Neural cell (in vitro differentiated cells): ENCODE data around the gene RAB6D. TPM values are rescaled to one million over a fixed set of nuclear protein-coding genes. Genes with fewer than 3 reads are reported as not detected.
"Not testable (repeated sequence)": the region's sequence is repeated elsewhere in the genome, so short reads cannot be mapped to it uniquely, and the experiment has no call there.

Source experiments
- H2AFZ ChIP-seq: fragments of 200-600, 300-800 bp; sonication (generic), shearing (Covaris generic); 2 replicates; pipeline ENCODE4 v1.6.0; 2014; ENCODE audit warnings: low read depth, mild to moderate bottlenecking, antibody characterized with exemption, low read length, moderate library complexity
- H3F3A ChIP-seq: fragments of 200-600 bp; shearing (Covaris generic); 2 replicates; pipeline ENCODE4 v1.6.1; 2016; ENCODE audit warnings: mild to moderate bottlenecking, moderate library complexity, mixed read lengths, antibody characterized with exemption, low read length; ENCODE audit not compliant: insufficient read depth, poor library complexity, severe bottlenecking
- H3K27ac ChIP-seq: fragments of 200-600, 300-800 bp; sonication (generic), shearing (Covaris generic); 2 replicates; pipeline ENCODE4 v1.5.1; 2014; ENCODE audit warnings: mild to moderate bottlenecking, low read length, moderate library complexity
- H3K27me3 ChIP-seq: fragments of 300-800, 200-600 bp; sonication (generic), shearing (Covaris generic); 2 replicates; pipeline ENCODE4 v1.6.0; 2014; ENCODE audit warnings: mild to moderate bottlenecking, low read depth, low read length, moderate library complexity; ENCODE audit not compliant: insufficient read depth
- H3K36me3 ChIP-seq: fragments of 300-800, 200-600 bp; sonication (generic), shearing (Covaris generic); 2 replicates; pipeline ENCODE4 v1.5.1; 2014; ENCODE audit warnings: mild to moderate bottlenecking, antibody characterized with exemption, low read length, moderate library complexity; ENCODE audit not compliant: insufficient read depth
- H3K4me2 ChIP-seq: fragments of 300-800, 200-600 bp; sonication (generic), shearing (Covaris generic); 2 replicates; pipeline ENCODE4 v1.6.0; 2014; ENCODE audit warnings: mild to moderate bottlenecking, low read length
- H3K4me3 ChIP-seq: fragments of 300-800, 200-600 bp; sonication (generic), shearing (Covaris generic); 2 replicates; pipeline ENCODE4 v1.5.1; 2014; ENCODE audit warnings: mild to moderate bottlenecking, low read length, moderate library complexity
- H3K79me2 ChIP-seq: fragments of 200-600 bp; shearing (Covaris generic); replicated peaks from 2 replicates; pipeline ENCODE4 v1.6.0; 2014; ENCODE audit warnings: mild to moderate bottlenecking, low read length, moderate library complexity; ENCODE audit not compliant: insufficient read depth
- H3K9ac ChIP-seq: fragments of 300-800, 200-600 bp; sonication (generic), shearing (Covaris generic); 2 replicates; pipeline ENCODE4 v1.6.1; 2016; ENCODE audit warnings: mild to moderate bottlenecking, low read length, mixed read lengths
- H3K9me2 ChIP-seq: fragments of 200-600 bp; shearing (Covaris generic); 2 replicates; pipeline ENCODE4 v1.6.1; 2016; ENCODE audit warnings: mild to moderate bottlenecking, low read length, mixed read lengths; ENCODE audit not compliant: insufficient read depth
- H3K9me3 ChIP-seq: fragments of 200-600, 300-800 bp; sonication (generic), shearing (Covaris generic); 2 replicates; pipeline ENCODE4 v1.6.1; 2016; ENCODE audit warnings: mild to moderate bottlenecking, mixed run types, low read length, moderate library complexity, mixed read lengths
- H4K20me1 ChIP-seq: fragments of 200-600 bp; shearing (Covaris generic); 2 replicates; pipeline ENCODE4 v1.6.1; 2016; ENCODE audit warnings: mild to moderate bottlenecking, mixed run types; ENCODE audit not compliant: insufficient read depth
- CTCF ChIP-seq: fragments of 450-650 bp; IDR thresholded peaks from 2 replicates; pipeline ENCODE4 v1.5.1; 2014; ENCODE audit warnings: antibody characterized with exemption, mild to moderate bottlenecking, moderate library complexity; ENCODE audit not compliant: poor library complexity, severe bottlenecking
- EP300 ChIP-seq: fragments of 450-650 bp; conservative IDR thresholded peaks from 2 replicates; pipeline ENCODE4 v1.6.1; 2014; ENCODE audit warnings: antibody characterized with exemption, mild to moderate bottlenecking, moderate library complexity; ENCODE audit not compliant: poor library complexity, severe bottlenecking
- EZH2 ChIP-seq: fragments of 200-600, 300-800 bp; shearing (Covaris generic), sonication (generic); IDR thresholded peaks from 2 replicates; pipeline ENCODE4 v1.6.1; 2014; ENCODE audit warnings: antibody characterized with exemption, low read length, borderline replicate concordance, mild to moderate bottlenecking; ENCODE audit not compliant: insufficient read depth, poor library complexity, severe bottlenecking
- MXI1 ChIP-seq: fragments of 450-650 bp; conservative IDR thresholded peaks from 2 replicates; pipeline ENCODE4 v1.6.1; 2014; ENCODE audit warnings: antibody characterized with exemption, mild to moderate bottlenecking; ENCODE audit not compliant: poor library complexity, severe bottlenecking
- POLR2AphosphoS5 ChIP-seq: IDR thresholded peaks from 2 replicates; pipeline ENCODE4 v1.6.1; 2012
- RAD21 ChIP-seq: fragments of 450-650 bp; conservative IDR thresholded peaks from 2 replicates; pipeline ENCODE4 v1.6.1; 2014; ENCODE audit warnings: antibody characterized with exemption, mild to moderate bottlenecking, moderate library complexity
- SMC3 ChIP-seq: fragments of 450-650 bp; conservative IDR thresholded peaks from 2 replicates; pipeline ENCODE4 v1.6.1; 2014; ENCODE audit warnings: antibody characterized with exemption, mild to moderate bottlenecking, moderate library complexity; ENCODE audit not compliant: poor library complexity
- TAF1 ChIP-seq: IDR thresholded peaks from 2 replicates; pipeline ENCODE4 v1.6.1; 2012; ENCODE audit warnings: low read depth
- polyA plus RNA-seq: library from polyadenylated mRNA; depleted of rRNA; stranded (reverse); fragments of >200 nt; gene quantifications from 2 replicates; pipeline ENCODE4 v1.2.3, GENCODE V29; 2014
- TF ChIP-seq, protein P1 (sequence below): IDR thresholded peaks from 2 replicates; pipeline ENCODE4 v1.6.1; 2012; ENCODE audit warnings: borderline replicate concordance

RAB6D gene
- polyA plus RNA-seq, 1 donor from 2014 or later, result 0.63 TPM

DNA sequence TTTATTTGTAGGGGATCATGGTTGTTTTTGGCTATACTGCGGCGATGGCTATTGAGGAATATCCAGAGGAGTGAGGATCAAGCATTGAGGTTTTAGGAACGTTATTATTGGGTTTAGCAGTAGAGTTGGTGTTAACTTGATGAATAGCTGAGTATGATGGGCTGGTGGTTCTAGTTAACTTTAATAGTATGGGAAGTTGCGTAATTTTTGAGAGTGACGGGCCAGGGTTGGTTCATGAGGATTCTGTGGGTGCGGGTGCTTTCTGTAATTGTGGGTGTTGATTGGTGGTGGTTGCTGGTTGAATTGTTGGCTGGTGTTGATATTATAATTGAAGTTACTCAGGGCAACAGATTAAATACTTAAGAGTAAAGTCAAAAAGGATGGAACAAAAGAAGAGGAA, 6.0 kb upstream of the RAB6D start:
- H3K4me2 ChIP-seq, result no peak overlapping the region
- H3K9me3 ChIP-seq, result no peaks in the 10 kb centered on the region
- H3F3A ChIP-seq, result no peaks in the 10 kb centered on the region
- H3K9me2 ChIP-seq, result no peaks in the 10 kb centered on the region
- H3K4me3 ChIP-seq, result no peak overlapping the region
- no peaks in the 10 kb centered on the region for H3K79me2 ChIP-seq
- no peaks in the 10 kb centered on the region for H4K20me1 ChIP-seq
- TF ChIP-seq TAF1 (no peak), EZH2 (no peak), CTCF (no peak), RAD21 (no peak), SMC3 (no peak), EP300 (no peak), POLR2AphosphoS5 (no peak), MXI1 (no peak)
- TF ChIP-seq, protein P1, sequence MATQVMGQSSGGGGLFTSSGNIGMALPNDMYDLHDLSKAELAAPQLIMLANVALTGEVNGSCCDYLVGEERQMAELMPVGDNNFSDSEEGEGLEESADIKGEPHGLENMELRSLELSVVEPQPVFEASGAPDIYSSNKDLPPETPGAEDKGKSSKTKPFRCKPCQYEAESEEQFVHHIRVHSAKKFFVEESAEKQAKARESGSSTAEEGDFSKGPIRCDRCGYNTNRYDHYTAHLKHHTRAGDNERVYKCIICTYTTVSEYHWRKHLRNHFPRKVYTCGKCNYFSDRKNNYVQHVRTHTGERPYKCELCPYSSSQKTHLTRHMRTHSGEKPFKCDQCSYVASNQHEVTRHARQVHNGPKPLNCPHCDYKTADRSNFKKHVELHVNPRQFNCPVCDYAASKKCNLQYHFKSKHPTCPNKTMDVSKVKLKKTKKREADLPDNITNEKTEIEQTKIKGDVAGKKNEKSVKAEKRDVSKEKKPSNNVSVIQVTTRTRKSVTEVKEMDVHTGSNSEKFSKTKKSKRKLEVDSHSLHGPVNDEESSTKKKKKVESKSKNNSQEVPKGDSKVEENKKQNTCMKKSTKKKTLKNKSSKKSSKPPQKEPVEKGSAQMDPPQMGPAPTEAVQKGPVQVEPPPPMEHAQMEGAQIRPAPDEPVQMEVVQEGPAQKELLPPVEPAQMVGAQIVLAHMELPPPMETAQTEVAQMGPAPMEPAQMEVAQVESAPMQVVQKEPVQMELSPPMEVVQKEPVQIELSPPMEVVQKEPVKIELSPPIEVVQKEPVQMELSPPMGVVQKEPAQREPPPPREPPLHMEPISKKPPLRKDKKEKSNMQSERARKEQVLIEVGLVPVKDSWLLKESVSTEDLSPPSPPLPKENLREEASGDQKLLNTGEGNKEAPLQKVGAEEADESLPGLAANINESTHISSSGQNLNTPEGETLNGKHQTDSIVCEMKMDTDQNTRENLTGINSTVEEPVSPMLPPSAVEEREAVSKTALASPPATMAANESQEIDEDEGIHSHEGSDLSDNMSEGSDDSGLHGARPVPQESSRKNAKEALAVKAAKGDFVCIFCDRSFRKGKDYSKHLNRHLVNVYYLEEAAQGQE, result no peak
- no peak overlapping the region for H2AFZ ChIP-seq
- H3K36me3 ChIP-seq, result no peaks in the 10 kb centered on the region
- H3K27me3 ChIP-seq, result peaks cover 7% of the 10 kb centered on the region
- H3K27ac ChIP-seq, result no peak overlapping the region
- no peak overlapping the region for H3K9ac ChIP-seq

DNA sequence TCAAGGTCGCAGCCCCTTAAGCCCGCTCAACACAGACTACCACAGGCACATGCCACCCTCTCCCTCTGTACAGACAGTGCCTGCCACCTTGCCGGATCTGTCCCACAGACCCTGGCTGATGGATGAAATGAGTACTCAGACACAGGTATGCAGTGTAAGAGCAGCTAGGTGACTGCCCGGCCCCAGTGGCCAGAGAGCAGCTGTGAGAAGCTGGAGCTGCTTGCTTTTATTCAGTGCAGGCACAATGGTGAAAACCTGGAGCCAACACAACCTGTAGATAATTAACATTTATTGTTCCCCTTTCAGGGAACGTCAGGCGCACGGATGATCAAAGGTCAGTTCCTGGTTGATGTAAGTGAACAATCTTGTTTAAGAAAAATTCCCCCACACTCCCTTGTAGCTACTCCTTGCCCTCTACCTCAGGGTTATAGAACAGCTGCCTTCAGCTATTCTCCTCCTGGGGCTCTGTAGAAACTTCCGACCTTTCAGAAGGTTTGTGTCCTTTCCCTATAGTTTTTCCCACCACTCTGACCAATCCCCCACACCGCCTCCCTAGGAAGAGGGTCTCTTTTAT, 4.6 kb upstream of the RAB6D start:
- H3K79me2 ChIP-seq, H3K4me2 ChIP-seq, H3K9ac ChIP-seq, H4K20me1 ChIP-seq, H3K36me3 ChIP-seq, H3K9me3 ChIP-seq, H3K9me2 ChIP-seq, H2AFZ ChIP-seq, H3F3A ChIP-seq, H3K4me3 ChIP-seq, H3K27ac ChIP-seq: not testable (repeated sequence)
- peaks cover 11% of the 10 kb centered on the region for H3K27me3 ChIP-seq

GRCh38 chr2:131367352-131367751, 3.4 kb upstream of the RAB6D start:
- H3K36me3 ChIP-seq, result no peaks in the 10 kb centered on the region
- no peaks in the 10 kb centered on the region for H4K20me1 ChIP-seq
- H3K4me3 ChIP-seq, result no peak overlapping the region
- no peak overlapping the region for H3K27ac ChIP-seq
- H3K4me2 ChIP-seq, result no peak overlapping the region
- no peaks in the 10 kb centered on the region for H3F3A ChIP-seq
- peaks cover 11% of the 10 kb centered on the region for H3K27me3 ChIP-seq
- no peak for TF ChIP-seq TAF1
- TF ChIP-seq POLR2AphosphoS5, result no peak
- H3K79me2 ChIP-seq, result no peaks in the 10 kb centered on the region
- no peak overlapping the region for H2AFZ ChIP-seq
- no peaks in the 10 kb centered on the region for H3K9me3 ChIP-seq
- H3K9me2 ChIP-seq, result no peaks in the 10 kb centered on the region
- H3K9ac ChIP-seq, result no peak overlapping the region
